ENCODE data around the gene AAGAB. TPM values are rescaled to one million over a fixed set of nuclear protein-coding genes. Genes with fewer than 3 reads are reported as not detected.

AAGAB gene
- total RNA-seq, 1 donor from 2014 or later: 68.0 TPM

- TF ChIP-seq EZH2phosphoT487 (IDR thresholded peaks at IDR 0.05): no peak
- TF ChIP-seq CTCF (IDR thresholded peaks at IDR 0.05): no peak
- no peak for TF ChIP-seq EZH2 (IDR thresholded peaks at IDR 0.05)
- Mint-ChIP-seq H3K27ac (no peak overlapping the region), H3K9me3 (no peaks in the 10 kb centered on the region), H3K27me3 (ENCODE audit: insufficient read depth, low read depth) (peaks cover 2% of the 10 kb centered on the region), H3K4me3 (no peak overlapping the region), H3K4me1 (peaks cover 6% of the 10 kb centered on the region), H3K36me3 (peaks cover 40% of the 10 kb centered on the region)
- Histone ChIP-seq H3K27me3 (no peaks in the 10 kb centered on the region), H3F3A (ENCODE audit: low read depth) (no peaks in the 10 kb centered on the region), H3K4me1 (no peaks in the 10 kb centered on the region), H3K79me2 (ENCODE audit: low read depth) (no peaks in the 10 kb centered on the region), H4K20me1 (ENCODE audit: low read depth) (no peaks in the 10 kb centered on the region), H3K9me3 (ENCODE audit: low read depth) (no peaks in the 10 kb centered on the region), H3K4me2 (no peak overlapping the region), H3K9ac (no peak overlapping the region), H2AFZ (replicated peaks) (no peak overlapping the region), H3K4me3 (no peak overlapping the region), H3K36me3 (no peaks in the 10 kb centered on the region), H3K27ac (no peak overlapping the region)
- no peak for DNase-seq (ENCODE audit: low spot score)
Observed at GRCh38 chr15:67186226-67186649, 68.2 kb downstream of the AAGAB start.

- no peak overlapping the region for H3K27ac Mint-ChIP-seq
- Histone ChIP-seq H3K27me3 (no peaks in the 10 kb centered on the region), H3K36me3 (no peaks in the 10 kb centered on the region), H3K79me2 (ENCODE audit: low read depth) (no peaks in the 10 kb centered on the region), H3K9ac (no peak overlapping the region), H3K9me3 (ENCODE audit: low read depth) (no peaks in the 10 kb centered on the region), H2AFZ (replicated peaks) (no peak overlapping the region), H4K20me1 (ENCODE audit: low read depth) (no peaks in the 10 kb centered on the region), H3K4me1 (no peaks in the 10 kb centered on the region), H3K4me2 (no peak overlapping the region), H3K27ac (no peak overlapping the region), H3F3A (ENCODE audit: low read depth) (no peaks in the 10 kb centered on the region), H3K4me3 (no peak overlapping the region)
- H3K9me3 Mint-ChIP-seq: no peaks in the 10 kb centered on the region
- peaks cover 2% of the 10 kb centered on the region for H3K27me3 Mint-ChIP-seq (ENCODE audit: insufficient read depth, low read depth)
- peaks cover 6% of the 10 kb centered on the region for H3K4me1 Mint-ChIP-seq
- TF ChIP-seq EZH2phosphoT487 (IDR thresholded peaks at IDR 0.05) (no peak), CTCF (IDR thresholded peaks at IDR 0.05) (no peak), EZH2 (IDR thresholded peaks at IDR 0.05) (no peak)
- H3K36me3 Mint-ChIP-seq: peaks cover 35% of the 10 kb centered on the region
- no peak overlapping the region for H3K4me3 Mint-ChIP-seq
- DNase-seq (ENCODE audit: low spot score): no peak
Observed at GRCh38 chr15:67185621-67186225, 68.7 kb downstream of the AAGAB start.

GRCh38 chr15:67185051-67185450 lies 69.4 kb downstream of the AAGAB start:
- no peaks in the 10 kb centered on the region for H3K4me1 ChIP-seq
- no peaks in the 10 kb centered on the region for H3F3A ChIP-seq (ENCODE audit: low read depth)
- peaks cover 35% of the 10 kb centered on the region for H3K36me3 Mint-ChIP-seq
- H3K36me3 ChIP-seq: no peaks in the 10 kb centered on the region
- no peak for TF ChIP-seq CTCF (IDR thresholded peaks at IDR 0.05)
- no peak for TF ChIP-seq EZH2phosphoT487 (IDR thresholded peaks at IDR 0.05)
- TF ChIP-seq EZH2 (IDR thresholded peaks at IDR 0.05): no peak
- no peak overlapping the region for H3K27ac Mint-ChIP-seq
- H3K4me2 ChIP-seq: no peak overlapping the region
- H3K27me3 ChIP-seq: no peaks in the 10 kb centered on the region
- H3K27ac ChIP-seq: no peak overlapping the region
- H3K9me3 Mint-ChIP-seq: no peaks in the 10 kb centered on the region
- no peak overlapping the region for H3K9ac ChIP-seq
- no peak overlapping the region for H3K4me3 ChIP-seq
- no peaks in the 10 kb centered on the region for H3K9me3 ChIP-seq (ENCODE audit: low read depth)
- H3K4me3 Mint-ChIP-seq: no peak overlapping the region
- H3K79me2 ChIP-seq (ENCODE audit: low read depth): no peaks in the 10 kb centered on the region
- H3K27me3 Mint-ChIP-seq (ENCODE audit: insufficient read depth, low read depth): peaks cover 2% of the 10 kb centered on the region
- no peak for DNase-seq (ENCODE audit: low spot score)
- no peaks in the 10 kb centered on the region for H4K20me1 ChIP-seq (ENCODE audit: low read depth)
- no peak overlapping the region for H2AFZ ChIP-seq (replicated peaks)
- H3K4me1 Mint-ChIP-seq: peaks cover 6% of the 10 kb centered on the region
